ENCODE data around the gene NSD2. TPM values are rescaled to one million over a fixed set of nuclear protein-coding genes. Genes with fewer than 3 reads are reported as not detected.
"Not testable (repeated sequence)": the region's sequence is repeated elsewhere in the genome, so short reads cannot be mapped to it uniquely, and the experiment has no call there.

The NSD2 gene
- total RNA-seq, 1 experiment from 2014 or later: 50.6 TPM

DNA sequence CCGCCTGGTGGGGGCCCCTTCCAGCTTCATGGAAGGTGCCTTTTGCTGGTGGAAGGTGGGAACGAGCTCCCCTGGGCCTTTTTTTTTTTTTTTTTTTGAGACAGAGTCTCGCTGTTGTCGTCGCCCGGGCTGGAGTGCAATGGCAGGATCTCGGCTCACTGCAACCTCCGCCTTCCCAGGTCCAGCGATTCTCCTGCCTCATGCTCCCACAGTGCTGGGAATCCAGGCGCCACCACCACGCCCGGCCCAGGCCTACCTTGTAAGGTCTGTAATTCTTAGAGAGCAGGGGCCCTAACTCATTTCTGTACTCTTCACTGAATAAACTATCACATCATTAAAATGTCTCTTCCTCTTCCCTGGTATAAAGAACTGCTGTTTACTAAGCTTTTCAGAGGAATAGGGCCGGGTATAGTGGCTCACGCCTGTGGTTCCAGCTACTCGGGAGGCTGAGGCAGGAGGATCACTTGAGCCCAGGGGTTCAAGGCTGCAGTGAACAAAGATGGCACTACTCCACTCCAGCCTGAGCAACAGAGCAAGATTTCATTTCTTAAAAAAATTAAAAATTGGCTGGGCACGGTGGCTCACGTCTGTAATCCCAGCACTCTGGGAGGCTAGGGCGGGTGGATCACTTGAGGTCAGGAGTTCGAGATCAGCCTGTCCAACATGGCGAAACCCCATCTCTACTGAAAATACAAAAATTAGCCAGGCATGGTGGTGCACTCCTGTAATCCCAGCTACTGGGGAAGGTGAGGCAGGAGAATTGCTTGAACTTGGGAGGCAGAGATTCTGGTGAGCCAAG lies 122.7 kb downstream of the NSD2 start:
- DNase-seq (ENCODE audit: extremely low read depth, low read depth): not testable (repeated sequence)

- no peak for DNase-seq (ENCODE audit: extremely low read depth, low read depth)
Measured at GRCh38 chr4:1994938-1995337, 123.7 kb downstream of the NSD2 start.

GRCh38 chr4:1996866-1997611 lies 125.8 kb downstream of the NSD2 start:
- DNase-seq (ENCODE audit: extremely low read depth, low read depth): no peak

DNA sequence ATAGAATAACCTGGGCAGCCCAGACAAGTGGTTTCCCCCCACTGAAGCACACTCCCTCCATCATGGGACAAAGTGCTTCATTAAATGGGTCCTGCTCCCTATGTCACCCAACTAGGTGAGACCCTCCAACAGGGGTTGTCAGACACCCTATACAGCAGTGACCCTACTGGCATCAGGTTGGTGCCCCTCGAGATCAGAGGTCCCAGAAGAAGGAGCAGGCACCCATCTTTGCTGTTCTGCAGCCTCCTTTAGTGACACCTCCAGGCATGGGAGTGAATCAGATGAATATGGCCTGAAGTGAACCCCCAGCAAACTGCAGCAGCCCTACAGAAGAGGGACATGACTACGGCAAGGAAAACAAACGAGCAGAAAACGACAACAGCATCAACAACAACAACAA lies 126.5 kb downstream of the NSD2 start:
- DNase-seq (ENCODE audit: extremely low read depth, low read depth): no peak

DNA sequence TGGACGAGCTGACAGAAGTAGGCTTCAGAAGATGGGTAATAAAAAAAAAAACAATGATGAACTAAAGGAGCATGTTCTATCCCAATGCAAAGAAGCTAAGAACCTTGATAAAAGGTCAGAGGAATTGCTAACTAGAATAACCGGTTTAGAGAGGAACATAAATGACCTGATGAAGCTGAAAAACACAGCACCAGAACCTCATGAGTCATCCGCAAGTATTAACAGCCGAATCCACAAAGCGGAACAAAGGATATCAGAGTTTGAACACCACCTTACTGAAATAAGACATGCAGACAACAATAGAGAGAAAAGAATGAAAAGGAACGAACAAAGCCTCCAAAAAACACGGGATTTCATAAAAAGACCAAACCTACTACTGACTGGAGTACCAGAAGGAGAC lies 127.1 kb downstream of the NSD2 start:
- DNase-seq (ENCODE audit: extremely low read depth, low read depth): no peak

DNA sequence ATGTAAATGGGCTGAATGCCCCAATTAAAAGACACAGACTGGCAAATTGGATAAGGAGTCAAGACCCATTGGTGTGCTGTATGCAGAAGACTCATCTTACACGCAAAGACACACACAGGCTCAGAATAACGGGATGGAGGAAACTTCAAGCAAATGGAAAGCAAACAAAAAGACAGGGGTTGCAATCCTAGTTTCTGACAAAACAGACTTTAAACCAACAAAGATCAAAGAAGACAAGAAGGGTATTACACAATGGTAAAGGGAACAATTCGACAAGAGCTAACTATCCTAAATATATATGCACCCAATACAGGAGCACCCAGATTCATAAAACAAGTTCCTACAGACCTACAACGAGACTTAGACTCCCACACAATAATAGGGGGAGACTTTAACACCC lies 128.1 kb downstream of the NSD2 start:
- DNase-seq (ENCODE audit: extremely low read depth, low read depth): not testable (repeated sequence)

DNA sequence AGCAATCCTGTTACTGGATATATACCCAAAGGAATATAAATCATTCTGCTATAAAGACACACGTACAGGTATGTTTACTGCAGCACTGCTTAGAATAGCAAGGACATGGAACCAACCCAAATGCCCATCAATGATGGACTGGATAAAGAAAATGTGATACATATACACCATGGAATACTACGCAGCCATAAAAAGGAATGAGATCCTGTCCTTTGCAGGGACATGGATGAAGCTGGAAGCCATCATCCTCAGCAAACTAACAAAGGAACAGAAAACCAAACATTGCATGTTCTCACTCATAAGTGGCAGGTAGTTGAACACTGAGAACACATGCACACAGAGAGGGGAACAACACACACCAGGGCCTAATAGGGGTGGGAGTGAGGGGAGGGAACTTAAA lies 132.2 kb downstream of the NSD2 start:
- DNase-seq (ENCODE audit: extremely low read depth, low read depth): not testable (repeated sequence)

- no peak for DNase-seq (ENCODE audit: extremely low read depth, low read depth)
Measured at GRCh38 chr4:2006367-2006766, 135.2 kb downstream of the NSD2 start.

DNA sequence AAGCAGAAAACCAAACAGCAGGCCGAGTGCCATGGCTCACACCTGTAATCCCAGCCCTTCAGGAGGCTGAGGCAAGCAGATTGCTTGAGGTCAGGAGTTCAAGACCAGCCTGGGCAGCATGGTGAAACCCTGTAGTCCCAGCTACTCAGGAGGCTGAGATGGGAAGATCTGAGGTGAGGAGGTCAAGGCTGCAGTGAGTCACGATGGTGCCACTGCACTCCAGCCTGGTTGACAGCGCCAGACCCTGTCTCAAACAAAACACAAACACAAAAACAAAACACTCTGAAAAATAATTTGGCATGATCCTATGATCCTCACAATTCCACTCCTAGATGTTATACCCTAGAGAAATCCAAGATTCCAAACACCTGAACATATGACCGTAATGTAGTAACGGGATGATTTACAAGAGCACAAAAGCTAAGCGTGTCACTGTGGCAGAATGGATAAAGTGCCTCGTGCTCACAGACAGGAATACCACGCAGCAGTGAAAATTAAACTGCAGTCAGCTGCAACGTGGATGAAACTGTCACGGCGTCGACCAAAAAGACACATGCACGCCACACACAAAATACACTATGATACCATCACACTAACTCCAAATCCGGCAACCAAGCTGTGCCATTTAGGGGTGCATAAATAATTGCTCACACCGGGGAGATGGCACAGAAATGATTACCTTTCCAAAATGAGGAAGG lies 135.9 kb downstream of the NSD2 start:
- no peak for DNase-seq (ENCODE audit: extremely low read depth, low read depth)

DNA sequence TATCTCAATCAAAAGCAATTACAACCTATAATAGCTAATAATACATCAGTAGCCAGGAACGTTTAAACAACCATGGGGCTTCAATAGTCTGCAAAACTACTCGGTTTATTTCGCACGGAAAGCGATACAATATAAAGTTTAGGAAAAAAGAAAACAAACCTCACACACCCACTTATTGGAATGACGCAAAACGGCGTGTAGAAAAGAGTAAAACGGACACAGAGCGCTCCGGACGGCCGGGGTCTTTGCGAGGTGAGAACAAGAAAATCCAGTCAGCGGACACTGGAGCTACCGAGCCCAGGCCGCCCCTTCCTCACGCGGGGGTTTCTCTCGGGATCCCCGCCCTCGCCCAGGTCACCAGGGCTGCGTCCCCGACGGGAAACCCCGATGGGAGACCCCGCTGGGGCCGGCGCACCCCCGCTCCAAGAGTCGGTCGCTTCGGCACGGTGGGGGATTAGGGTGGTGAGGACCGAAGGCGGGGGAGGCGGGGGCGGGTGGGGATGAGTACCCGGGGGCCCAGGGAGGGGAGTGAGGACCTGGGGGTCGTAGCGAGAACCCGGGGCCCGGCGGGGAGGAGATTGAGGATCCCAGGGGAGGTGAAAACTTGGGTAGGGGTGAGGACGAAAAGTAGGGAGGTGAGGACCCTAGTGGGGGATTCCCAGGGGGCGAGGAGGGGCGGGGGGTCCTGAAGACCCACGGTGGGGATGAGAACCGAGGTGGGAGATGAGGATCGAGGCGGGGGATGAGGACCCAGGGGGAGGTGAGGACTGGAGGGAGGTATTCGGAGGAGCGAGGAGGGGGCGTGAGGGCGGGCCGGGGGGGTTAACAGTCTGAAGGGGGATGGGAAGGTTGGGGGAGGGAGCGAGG lies 136.8 kb downstream of the NSD2 start:
- no peak for DNase-seq (ENCODE audit: extremely low read depth, low read depth)

- no peak for DNase-seq (ENCODE audit: extremely low read depth, low read depth)
Measured at GRCh38 chr4:2008671-2008920, 137.4 kb downstream of the NSD2 start.

DNA sequence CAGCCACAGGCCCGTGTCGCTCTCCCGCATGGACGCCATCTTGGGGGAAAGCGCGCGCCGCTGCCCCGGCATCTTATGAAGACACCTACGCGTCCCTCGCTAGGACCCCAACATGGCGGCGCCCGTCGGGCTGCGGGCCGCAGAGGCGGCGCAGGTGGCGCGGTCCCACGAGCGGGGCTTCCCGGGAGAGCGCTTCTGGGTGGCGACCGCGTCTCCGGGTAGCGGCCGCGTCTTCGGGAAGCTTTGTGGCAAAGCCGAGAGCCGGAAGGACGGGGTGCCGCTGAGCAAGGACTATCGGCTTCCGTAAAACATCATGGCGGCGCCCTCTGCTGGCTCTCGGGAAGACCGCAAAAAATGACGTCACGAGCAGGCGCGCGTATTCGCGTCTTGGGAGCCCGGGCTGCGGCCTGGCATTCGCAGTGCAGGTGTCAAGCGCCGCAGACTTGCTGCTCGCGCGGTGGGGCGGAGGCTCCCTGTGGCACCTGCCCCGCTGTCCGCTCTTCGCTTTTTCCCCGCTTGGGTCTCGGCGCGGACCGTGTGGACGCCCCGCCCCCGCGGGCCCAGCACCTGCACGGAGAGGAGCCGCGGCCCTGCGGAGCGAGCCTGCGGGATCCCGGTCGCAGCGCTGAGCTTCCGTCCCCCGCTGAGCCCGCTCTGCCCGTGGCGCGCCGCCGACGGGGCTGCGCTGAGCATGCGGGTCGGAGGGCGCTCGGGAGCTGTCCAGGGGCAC lies 137.9 kb downstream of the NSD2 start, which contains the start of gene NELFA:
Gene NELFA (minus strand): TSS at position 54 of the 730 bp plus-strand sequence. CDS start 15 bp downstream, at position 39.
- peak; percentile 90 for DNase-seq (ENCODE audit: extremely low read depth, low read depth)

GRCh38 chr4:2009651-2010233 lies 138.5 kb downstream of the NSD2 start:
- DNase-seq (ENCODE audit: extremely low read depth, low read depth): peak; percentile 17

DNA sequence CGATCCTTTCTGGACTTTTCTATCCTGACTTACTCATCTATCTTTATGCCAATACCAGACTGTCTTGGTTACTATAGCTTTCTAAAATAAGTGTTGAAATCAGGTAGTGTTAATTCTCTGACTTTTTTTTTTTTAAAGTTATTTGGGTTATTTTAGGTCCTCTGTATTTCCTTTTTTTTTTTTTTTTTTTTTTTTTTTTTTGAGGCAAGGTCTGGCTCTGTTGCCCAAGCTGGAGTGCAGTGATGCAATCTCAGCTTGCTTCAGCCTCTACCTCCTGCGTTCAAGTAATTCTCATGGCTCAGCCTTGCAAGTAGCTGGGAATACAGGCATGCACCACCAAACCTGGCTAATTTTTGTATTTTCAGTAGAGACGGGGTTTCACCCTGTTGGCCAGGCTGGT lies 140.4 kb downstream of the NSD2 start:
- no peak for DNase-seq (ENCODE audit: extremely low read depth, low read depth)

- DNase-seq (ENCODE audit: extremely low read depth, low read depth): no peak
Measured at GRCh38 chr4:2015008-2015407, 143.8 kb downstream of the NSD2 start.

DNA sequence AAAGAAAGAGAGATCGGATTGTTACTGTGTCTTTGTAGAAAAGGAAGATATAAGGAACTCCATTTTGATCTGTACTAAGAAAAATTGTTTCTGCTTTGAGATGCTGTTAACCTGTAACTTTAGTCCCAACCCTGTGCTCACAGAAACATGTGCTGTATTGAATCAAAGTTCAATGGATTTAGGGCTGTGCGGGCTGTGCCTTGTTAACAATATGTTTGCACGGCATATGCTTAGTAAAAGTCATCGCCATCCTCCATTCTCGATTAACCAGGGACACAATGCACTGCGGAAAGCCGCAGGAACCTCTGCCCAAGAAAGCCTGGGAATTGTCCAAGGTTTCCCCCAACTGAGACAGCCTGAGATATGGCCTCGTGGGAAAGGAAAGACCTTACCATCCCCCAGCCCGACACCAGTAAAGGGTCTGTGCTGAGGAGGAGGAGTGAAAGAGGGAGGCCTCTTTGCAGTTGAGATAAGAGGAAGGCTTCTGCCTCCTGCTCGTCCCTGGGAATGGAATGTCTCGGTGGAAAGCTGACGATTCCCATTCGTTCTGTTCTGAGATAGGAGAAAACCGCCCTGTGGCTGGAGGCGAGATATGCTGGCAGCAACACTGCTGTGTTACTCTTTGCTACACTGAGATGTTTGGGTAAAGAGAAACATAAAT lies 150.3 kb downstream of the NSD2 start:
- not testable (repeated sequence) for DNase-seq (ENCODE audit: extremely low read depth, low read depth)

- no peak for DNase-seq (ENCODE audit: extremely low read depth, low read depth)
Measured at GRCh38 chr4:2024683-2025082, 153.5 kb downstream of the NSD2 start.

DNA sequence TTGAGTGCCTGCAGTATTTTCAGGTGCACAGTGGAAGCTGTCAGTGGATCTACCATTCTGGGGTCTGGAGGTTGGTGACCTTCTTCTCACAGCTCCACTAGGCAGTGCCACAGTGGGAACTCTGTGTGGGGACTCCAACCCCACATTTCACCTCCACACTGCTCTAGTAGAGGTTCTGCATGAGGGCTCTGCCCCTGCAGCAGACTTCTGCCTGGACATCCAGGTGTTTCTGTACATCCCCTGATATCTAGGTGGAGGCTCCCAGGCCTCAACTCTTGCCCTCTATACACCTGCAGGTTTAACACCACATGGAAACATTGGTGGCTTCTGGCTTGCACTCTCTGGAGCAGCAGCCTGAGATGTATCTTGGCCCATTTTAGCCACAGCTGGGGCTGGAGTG lies 154.6 kb downstream of the NSD2 start:
- DNase-seq (ENCODE audit: extremely low read depth, low read depth): no peak

- DNase-seq (ENCODE audit: extremely low read depth, low read depth): not testable (repeated sequence)
Measured at GRCh38 chr4:2027120-2027519, 155.9 kb downstream of the NSD2 start.

Data from NCI-H460 (cell line).